PC-3 (cell line): ENCODE data around the gene FBXL5. TPM values are rescaled to one million over a fixed set of nuclear protein-coding genes. Genes with fewer than 3 reads are reported as not detected.

Experiments used
- ATAC-seq: fragments of 200-7000 bp; cut with Tn5 transposase; 2 replicates; pipeline ENCODE4 v1.9.1; 2020; ENCODE audit warnings: mild to moderate bottlenecking, moderate library complexity
- BruUV-seq: library from RNA; stranded (reverse); fragments of 400-500 nt; replicated peaks from 2 replicates; lab custom pipeline; 2021; lab: Mats Ljungman, UMichigan
- CTCF ChIA-PET: fragments of 300-600 bp; sonication (Branson Sonifier 250); formaldehyde crosslinking; loops from one replicate; lab custom pipeline; 2022; ENCODE audit warnings: antibody characterized with exemption; lab: Charles Lee
- POLR2A ChIA-PET: fragments of 300-600 bp; sonication (Branson Sonifier 250); formaldehyde crosslinking; loops from one replicate; lab custom pipeline; 2022; ENCODE audit warnings: antibody characterized with exemption; ENCODE audit not compliant: unreplicated experiment; lab: Charles Lee
- DNase-seq: peaks from one replicate; pipeline ENCODE4 v3.0.0-alpha.2; 2015
- H2AFZ ChIP-seq: fragments of 300-600 bp; sonication (generic); 2 replicates; pipeline ENCODE4 v1.6.0; 2016; ENCODE audit warnings: antibody characterized with exemption, low read length
- H3F3A ChIP-seq: fragments of 300-600 bp; sonication (generic); one replicate; pipeline ENCODE4 v1.6.0; 2017; ENCODE audit warnings: antibody characterized with exemption, low read length, control low read depth, mild to moderate bottlenecking; ENCODE audit not compliant: unreplicated experiment
- H3K27ac ChIP-seq: fragments of 300-600 bp; sonication (generic); 2 replicates; pipeline ENCODE4 v1.5.1; 2016; ENCODE audit warnings: mild to moderate bottlenecking, low read length
- H3K27me3 ChIP-seq: fragments of 300-600 bp; sonication (generic); 2 replicates; pipeline ENCODE4 v1.6.1; 2016; ENCODE audit warnings: low read length, mixed read lengths
- H3K36me3 ChIP-seq: fragments of 300-600 bp; sonication (generic); 2 replicates; pipeline ENCODE4 v1.6.1; 2016; ENCODE audit warnings: low read depth, mixed run types, low read length, mixed read lengths
- H3K4me1 ChIP-seq: fragments of 300-600 bp; sonication (generic); 2 replicates; pipeline ENCODE4 v1.5.1; 2016; ENCODE audit warnings: low read length; ENCODE audit not compliant: insufficient read depth
- H3K4me2 ChIP-seq: fragments of 300-600 bp; sonication (generic); 2 replicates; pipeline ENCODE4 v1.6.0; 2016; ENCODE audit warnings: low read length
- H3K4me3 ChIP-seq: fragments of 300-600 bp; sonication (generic); 2 replicates; pipeline ENCODE4 v1.5.1; 2016; ENCODE audit warnings: mild to moderate bottlenecking, low read length, mixed read lengths
- H3K79me2 ChIP-seq: fragments of 300-600 bp; sonication (generic); 2 replicates; pipeline ENCODE4 v1.6.1; 2017; ENCODE audit warnings: low read length, mixed read lengths
- H3K9ac ChIP-seq: fragments of 300-600 bp; sonication (generic); 2 replicates; pipeline ENCODE4 v1.6.0; 2016; ENCODE audit warnings: mild to moderate bottlenecking, low read length
- H3K9me2 ChIP-seq: fragments of 300-600 bp; sonication (generic); replicated peaks from 2 replicates; pipeline ENCODE4 v1.6.1; 2016; ENCODE audit warnings: mixed run types, low read length, mixed read lengths
- H3K9me3 ChIP-seq: fragments of 300-600 bp; sonication (generic); 2 replicates; pipeline ENCODE4 v1.6.1; 2016; ENCODE audit warnings: low read length, mixed read lengths
- H4K20me1 ChIP-seq: fragments of 300-600 bp; sonication (generic); 2 replicates; pipeline ENCODE4 v1.6.1; 2016; ENCODE audit warnings: low read length, mixed read lengths
- EZH2 ChIP-seq: fragments of 300-600 bp; sonication (generic); IDR thresholded peaks from one replicate; pipeline ENCODE4 v1.6.1; 2017; ENCODE audit warnings: antibody characterized with exemption, mild to moderate bottlenecking, low read length; ENCODE audit not compliant: unreplicated experiment
- EZH2phosphoT487 ChIP-seq: fragments of 300-600 bp; sonication (generic); IDR thresholded peaks from 2 replicates; pipeline ENCODE4 v1.6.1; 2018; ENCODE audit warnings: mild to moderate bottlenecking, antibody characterized with exemption, low read length, borderline replicate concordance
- intact Hi-C: fragments of 100-400 bp; cut with micrococcal nuclease; formaldehyde crosslinking; loops from 2 replicates; pipeline ENCODE4 v1.9.0; 2023
- total RNA-seq: library from RNA; depleted of rRNA; stranded (reverse); fragments of >200 nt; gene quantifications from 2 replicates; pipeline ENCODE4 v1.2.3, GENCODE V29; 2014
- TF ChIP-seq, protein P1 (sequence below): fragments of 300-600 bp; sonication (generic); conservative IDR thresholded peaks from 2 replicates; pipeline ENCODE4 v1.5.1; 2017; ENCODE audit warnings: antibody characterized with exemption, low read depth, mild to moderate bottlenecking, low read length

The FBXL5 gene
- total RNA-seq, 1 experiment from 2014 or later = 42.4 TPM

GRCh38 chr4:15668566-15669435, 13.6 kb upstream of the FBXL5 start:
- Histone ChIP-seq H2AFZ (no peak overlapping the region), H3K4me2 (no peak overlapping the region), H3K79me2 (peaks cover 30% of the 10 kb centered on the region)

DNA sequence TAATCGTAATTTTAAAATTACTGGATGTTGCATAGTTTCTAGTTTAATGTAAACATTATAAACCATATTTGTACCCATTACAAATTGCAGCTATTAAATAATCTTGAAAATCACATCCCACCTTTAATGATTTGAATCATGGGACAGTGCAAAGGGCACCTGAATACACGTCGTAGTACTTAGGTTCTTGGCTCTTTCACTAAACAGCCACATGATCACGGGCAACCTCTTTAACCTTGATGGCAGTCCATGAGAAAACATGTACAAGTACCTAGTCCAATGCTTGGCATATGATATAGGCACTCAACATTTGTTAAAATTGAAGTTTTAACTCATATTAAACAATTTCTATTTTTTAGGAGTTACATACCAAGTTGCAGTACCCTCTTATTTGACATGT, 11.8 kb upstream of the FBXL5 start:
- ATAC-seq (no peak), DNase-seq (no peak)
- ChIA-PET CTCF (no interaction called here), POLR2A (no interaction called here)
- no peak overlapping the region for H3K4me2 ChIP-seq
- H3K36me3 ChIP-seq = peaks cover 8% of the 10 kb centered on the region; the same call in 1 of the 2 replicates
- no TSS peak for BruUV-seq
- no peak for TF ChIP-seq EZH2phosphoT487
- TF ChIP-seq EZH2 = no peak
- TF ChIP-seq, protein P1, sequence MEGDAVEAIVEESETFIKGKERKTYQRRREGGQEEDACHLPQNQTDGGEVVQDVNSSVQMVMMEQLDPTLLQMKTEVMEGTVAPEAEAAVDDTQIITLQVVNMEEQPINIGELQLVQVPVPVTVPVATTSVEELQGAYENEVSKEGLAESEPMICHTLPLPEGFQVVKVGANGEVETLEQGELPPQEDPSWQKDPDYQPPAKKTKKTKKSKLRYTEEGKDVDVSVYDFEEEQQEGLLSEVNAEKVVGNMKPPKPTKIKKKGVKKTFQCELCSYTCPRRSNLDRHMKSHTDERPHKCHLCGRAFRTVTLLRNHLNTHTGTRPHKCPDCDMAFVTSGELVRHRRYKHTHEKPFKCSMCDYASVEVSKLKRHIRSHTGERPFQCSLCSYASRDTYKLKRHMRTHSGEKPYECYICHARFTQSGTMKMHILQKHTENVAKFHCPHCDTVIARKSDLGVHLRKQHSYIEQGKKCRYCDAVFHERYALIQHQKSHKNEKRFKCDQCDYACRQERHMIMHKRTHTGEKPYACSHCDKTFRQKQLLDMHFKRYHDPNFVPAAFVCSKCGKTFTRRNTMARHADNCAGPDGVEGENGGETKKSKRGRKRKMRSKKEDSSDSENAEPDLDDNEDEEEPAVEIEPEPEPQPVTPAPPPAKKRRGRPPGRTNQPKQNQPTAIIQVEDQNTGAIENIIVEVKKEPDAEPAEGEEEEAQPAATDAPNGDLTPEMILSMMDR = no peak
- H3K4me3 ChIP-seq = no peak overlapping the region
- H3K4me1 ChIP-seq = peaks cover 23% of the 10 kb centered on the region
- no peaks in the 10 kb centered on the region for H4K20me1 ChIP-seq
- H3K9me3 ChIP-seq = no peaks in the 10 kb centered on the region
- no peak overlapping the region for H2AFZ ChIP-seq
- peaks cover 16% of the 10 kb centered on the region; the same call in 1 of the 2 replicates for H3K79me2 ChIP-seq
- no peak overlapping the region for H3K9ac ChIP-seq
- no peaks in the 10 kb centered on the region for H3K27me3 ChIP-seq
- H3F3A ChIP-seq = no peaks in the 10 kb centered on the region
- no peaks in the 10 kb centered on the region for H3K9me2 ChIP-seq
- H3K27ac ChIP-seq = no peak overlapping the region
- intact Hi-C loops = no loop called here

More at GRCh38 chr4:15668566-15669435, 13.6 kb upstream of the FBXL5 start:
- Histone ChIP-seq H3K36me3 (peaks cover 8% of the 10 kb centered on the region; the same call in 1 of the 2 replicates), H3K27me3 (no peaks in the 10 kb centered on the region), H3K4me3 (no peak overlapping the region), H3K27ac (no peak overlapping the region), H3K9me3 (no peaks in the 10 kb centered on the region), H3K9me2 (no peaks in the 10 kb centered on the region), H3K4me1 (peaks cover 23% of the 10 kb centered on the region), H3K9ac (no peak overlapping the region), H4K20me1 (no peaks in the 10 kb centered on the region), H3F3A (no peaks in the 10 kb centered on the region)
- ChIA-PET POLR2A (no interaction called here), CTCF (no interaction called here)
- TF ChIP-seq, protein P1 = no peak
- TF ChIP-seq EZH2phosphoT487 = no peak
- TF ChIP-seq EZH2 = no peak
- intact Hi-C loops = no loop called here
- DNase-seq (no peak), ATAC-seq (no peak)
- BruUV-seq = no TSS peak
